Measurements from ENCODE around the gene EXD3. TPM values are rescaled to one million over a fixed set of nuclear protein-coding genes. Genes with fewer than 3 reads are reported as not detected.

Gene EXD3
- total and polyA plus RNA-seq, 2 of the 4 experiments (the other 2 are of a cell fraction), result 1.1 to 7.4 TPM

GRCh38 chr9:137320555-137321384 lies 102.2 kb downstream of the EXD3 start:
- no peak overlapping the region for H2BK15ac ChIP-seq (ENCODE audit: low read depth, low read length)
- TF ChIP-seq MXI1 (IDR thresholded peaks at IDR 0.05; ENCODE audit: borderline replicate concordance, low read depth, low read length) (no peak), CTCF (conservative IDR thresholded peaks at IDR 0.05; ENCODE audit: low read depth, low read length) (no peak), CEBPB (IDR thresholded peaks at IDR 0.05; ENCODE audit: low read depth, low read length) (no peak), BHLHE40 (IDR thresholded peaks at IDR 0.05; ENCODE audit: low read depth, low read length) (no peak), FOS (IDR thresholded peaks at IDR 0.05; ENCODE audit: low read depth, low read length) (no peak)
- H4K8ac ChIP-seq (ENCODE audit: low read depth in 2 of 2, low read length in 2 of 2), result no peak overlapping the region
- intact Hi-C loops (cut with micrococcal nuclease), result no loop called here
- no peaks in the 10 kb centered on the region; the same call in 1 of the 2 replicates for H3K27me3 ChIP-seq (ENCODE audit: control insufficient read depth, insufficient read depth, low read length)
- no TSS peak for BruUV-seq (replicated peaks)
- dilution Hi-C loops (cut with HindIII; ENCODE audit: low sequenced_read_pairs, unreplicated experiment), result no loop called here
- DNase-seq, result no peak
- no peak overlapping the region for H2AFZ ChIP-seq (replicated peaks; ENCODE audit: low read length, poor library complexity)
- no peak overlapping the region for H3K18ac ChIP-seq (ENCODE audit: low read depth, low read length)
- no peak overlapping the region for H3K4me2 ChIP-seq (ENCODE audit: low read depth, low read length)
- ATAC-seq (ENCODE audit: low read depth), result no peak
- WGBS, 2 experiments (ENCODE audit: extremely low coverage in 2 of 2, insufficient read length in 1 of 2), result 49% methylated on average over 7 of the region's 24 CpGs; no CpG with 5 or more reads in 1 of the 2 experiments
- no peak overlapping the region for H3K9ac ChIP-seq (ENCODE audit: low read depth, low read length)
- ChIA-PET POLR2A (ENCODE audit: unreplicated experiment) (no interaction called here), CTCF (no interaction called here)
- no peaks in the 10 kb centered on the region for H3K9me3 ChIP-seq (ENCODE audit: control insufficient read depth, insufficient read depth, low read length)
- no peak overlapping the region for H2AK9ac ChIP-seq (replicated peaks; ENCODE audit: low read depth, low read length, poor library complexity)
- no peak overlapping the region for H3K4me3 ChIP-seq (ENCODE audit: insufficient read depth, low read depth, low read length)
- H4K91ac ChIP-seq (ENCODE audit: insufficient read depth, low read depth, low read length), result no peak overlapping the region
- no peak overlapping the region for H2BK120ac ChIP-seq (ENCODE audit: low read depth, low read length)
- no peak overlapping the region for H3K23ac ChIP-seq (ENCODE audit: low read depth, low read length)
- H3K4me1 ChIP-seq (ENCODE audit: control insufficient read depth, insufficient read depth, low read length), result 0 out of 2 replicates have a peak, but pooled peaks cover 2% of the 10 kb centered on the region
- no peaks in the 10 kb centered on the region for H3K9me1 ChIP-seq (ENCODE audit: insufficient read depth, low read length)
- no peak overlapping the region for H2BK5ac ChIP-seq (ENCODE audit: low read depth, low read length, poor library complexity, severe bottlenecking)
- no peak overlapping the region for H4K5ac ChIP-seq (ENCODE audit: low read depth, low read length)
- H3K56ac ChIP-seq (ENCODE audit: extremely low read depth, insufficient read depth, low read length), result no peak overlapping the region
- no peak overlapping the region for H2AK5ac ChIP-seq (ENCODE audit: low read depth, low read length)
- no peak overlapping the region for H2BK20ac ChIP-seq (ENCODE audit: low read depth, low read length)
- no peak overlapping the region for H3K4ac ChIP-seq (ENCODE audit: low read depth, low read length)
- in situ Hi-C loops (cut with MboI; ENCODE audit: low sequenced_read_pairs), result no loop called here
- H3K27ac ChIP-seq (ENCODE audit: insufficient read depth, low read length), result no peak overlapping the region
- H3K14ac ChIP-seq (replicated peaks; ENCODE audit: low read depth, low read length), result no peak overlapping the region
- no peaks in the 10 kb centered on the region for H3K79me1 ChIP-seq (ENCODE audit: low read depth in 1 of 2, low read length in 2 of 2)
- H3K36me3 ChIP-seq (ENCODE audit: control insufficient read depth, insufficient read depth, low read length), result no peaks in the 10 kb centered on the region
- H4K20me1 ChIP-seq (ENCODE audit: insufficient read depth, low read length), result no peaks in the 10 kb centered on the region

All from IMR-90 (cell line).